ENCODE data around the gene PTPRD.

PTPRD gene

GRCh38 chr9:10009401-10009800 is 603.4 kb downstream of the PTPRD start:
- no peak overlapping the region for H3K27ac ChIP-seq (ENCODE audit: low read depth, low read length)
- H3K27me3 ChIP-seq (ENCODE audit: control insufficient read depth, low read length): peaks cover 3% of the 10 kb centered on the region; the same call in 1 of the 2 replicates
- no peak for TF ChIP-seq EZH2phosphoT487 (IDR thresholded peaks at IDR 0.05; ENCODE audit: borderline replicate concordance, low read length)
- TF ChIP-seq CTCF (IDR thresholded peaks at IDR 0.05; ENCODE audit: low read depth, low read length, poor library complexity, severe bottlenecking): no peak
- H3F3A ChIP-seq (ENCODE audit: control insufficient read depth, insufficient read depth): no peaks in the 10 kb centered on the region
- no peaks in the 10 kb centered on the region for H4K20me1 ChIP-seq (ENCODE audit: control insufficient read depth, insufficient read depth, low read depth, low read length)
- no peak overlapping the region for H3K4me3 ChIP-seq (ENCODE audit: low read length)
- no peak overlapping the region for H3K4me2 ChIP-seq (ENCODE audit: low read length)
- H3K36me3 ChIP-seq (ENCODE audit: control insufficient read depth, low read length): no peaks in the 10 kb centered on the region
- no peaks in the 10 kb centered on the region for H3K9me2 ChIP-seq (replicated peaks; ENCODE audit: control insufficient read depth, low read length)
- no peaks in the 10 kb centered on the region for H3K79me2 ChIP-seq (ENCODE audit: control insufficient read depth, low read length)
- no peaks in the 10 kb centered on the region for H3K4me1 ChIP-seq (ENCODE audit: control insufficient read depth, low read length)
- H3K9me3 ChIP-seq (ENCODE audit: control insufficient read depth, insufficient read depth, low read length): no peaks in the 10 kb centered on the region

GRCh38 chr9:10008101-10008799 is 604.6 kb downstream of the PTPRD start:
- H3F3A ChIP-seq (ENCODE audit: control insufficient read depth, insufficient read depth): no peaks in the 10 kb centered on the region
- H3K27ac ChIP-seq (ENCODE audit: low read depth, low read length): no peak overlapping the region
- TF ChIP-seq EZH2phosphoT487 (IDR thresholded peaks at IDR 0.05; ENCODE audit: borderline replicate concordance, low read length) (no peak), CTCF (IDR thresholded peaks at IDR 0.05; ENCODE audit: low read depth, low read length, poor library complexity, severe bottlenecking) (no peak)
- no peaks in the 10 kb centered on the region for H3K4me1 ChIP-seq (ENCODE audit: control insufficient read depth, low read length)
- H3K9me2 ChIP-seq (replicated peaks; ENCODE audit: control insufficient read depth, low read length): no peaks in the 10 kb centered on the region
- no peaks in the 10 kb centered on the region for H3K27me3 ChIP-seq (ENCODE audit: control insufficient read depth, low read length)
- H3K4me3 ChIP-seq (ENCODE audit: low read length): no peak overlapping the region
- no peak overlapping the region for H3K4me2 ChIP-seq (ENCODE audit: low read length)
- no peaks in the 10 kb centered on the region for H3K9me3 ChIP-seq (ENCODE audit: control insufficient read depth, insufficient read depth, low read length)
- no peaks in the 10 kb centered on the region for H4K20me1 ChIP-seq (ENCODE audit: control insufficient read depth, insufficient read depth, low read depth, low read length)
- no peaks in the 10 kb centered on the region for H3K79me2 ChIP-seq (ENCODE audit: control insufficient read depth, low read length)
- H3K36me3 ChIP-seq (ENCODE audit: control insufficient read depth, low read length): no peaks in the 10 kb centered on the region

GRCh38 chr9:10007356-10007755 is 605.4 kb downstream of the PTPRD start:
- no peaks in the 10 kb centered on the region for H3F3A ChIP-seq (ENCODE audit: control insufficient read depth, insufficient read depth)
- no peaks in the 10 kb centered on the region for H3K9me3 ChIP-seq (ENCODE audit: control insufficient read depth, insufficient read depth, low read length)
- TF ChIP-seq EZH2phosphoT487 (IDR thresholded peaks at IDR 0.05; ENCODE audit: borderline replicate concordance, low read length) (no peak), CTCF (IDR thresholded peaks at IDR 0.05; ENCODE audit: low read depth, low read length, poor library complexity, severe bottlenecking) (no peak)
- no peak overlapping the region for H3K4me2 ChIP-seq (ENCODE audit: low read length)
- no peaks in the 10 kb centered on the region for H4K20me1 ChIP-seq (ENCODE audit: control insufficient read depth, insufficient read depth, low read depth, low read length)
- H3K27me3 ChIP-seq (ENCODE audit: control insufficient read depth, low read length): no peaks in the 10 kb centered on the region
- H3K4me1 ChIP-seq (ENCODE audit: control insufficient read depth, low read length): no peaks in the 10 kb centered on the region
- no peak overlapping the region for H3K4me3 ChIP-seq (ENCODE audit: low read length)
- no peaks in the 10 kb centered on the region for H3K79me2 ChIP-seq (ENCODE audit: control insufficient read depth, low read length)
- no peaks in the 10 kb centered on the region for H3K36me3 ChIP-seq (ENCODE audit: control insufficient read depth, low read length)
- no peaks in the 10 kb centered on the region for H3K9me2 ChIP-seq (replicated peaks; ENCODE audit: control insufficient read depth, low read length)
- H3K27ac ChIP-seq (ENCODE audit: low read depth, low read length): no peak overlapping the region

Measured in DOHH2 (cell line).